GM19372 (cell line): ENCODE results near the gene ACAD11.
"Not testable (repeated sequence)": the region's sequence is repeated elsewhere in the genome, so short reads cannot be mapped to it uniquely, and the experiment has no call there.

ENCODE experiments used
- ATAC-seq: cut with Tn5 transposase; IDR thresholded peaks from one replicate; pipeline ENCODE4 v1.9.1; 2021; ENCODE audit warnings: mild to moderate bottlenecking, low read depth, moderate library complexity; ENCODE audit not compliant: unreplicated experiment

Gene ACAD11

DNA sequence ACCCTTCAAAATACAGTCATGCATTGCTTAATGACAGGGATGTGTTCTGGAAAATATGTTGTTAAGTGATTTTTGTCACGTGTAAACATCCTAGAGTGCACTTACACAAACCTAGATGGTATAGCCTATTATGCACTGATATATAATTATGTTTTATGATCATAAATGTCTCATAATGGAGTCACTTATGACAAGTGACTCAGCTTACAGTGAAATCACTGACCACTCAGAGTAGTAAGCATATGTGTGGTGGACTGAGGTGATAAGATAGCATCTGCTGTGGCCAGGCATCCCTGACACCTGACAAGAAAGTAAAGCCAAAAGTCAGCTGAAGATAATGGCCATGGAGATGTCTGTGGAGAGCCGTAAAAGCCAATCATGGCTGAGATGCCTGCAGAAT, 5.4 kb downstream of the ACAD11 start:
- ATAC-seq: no peak

DNA sequence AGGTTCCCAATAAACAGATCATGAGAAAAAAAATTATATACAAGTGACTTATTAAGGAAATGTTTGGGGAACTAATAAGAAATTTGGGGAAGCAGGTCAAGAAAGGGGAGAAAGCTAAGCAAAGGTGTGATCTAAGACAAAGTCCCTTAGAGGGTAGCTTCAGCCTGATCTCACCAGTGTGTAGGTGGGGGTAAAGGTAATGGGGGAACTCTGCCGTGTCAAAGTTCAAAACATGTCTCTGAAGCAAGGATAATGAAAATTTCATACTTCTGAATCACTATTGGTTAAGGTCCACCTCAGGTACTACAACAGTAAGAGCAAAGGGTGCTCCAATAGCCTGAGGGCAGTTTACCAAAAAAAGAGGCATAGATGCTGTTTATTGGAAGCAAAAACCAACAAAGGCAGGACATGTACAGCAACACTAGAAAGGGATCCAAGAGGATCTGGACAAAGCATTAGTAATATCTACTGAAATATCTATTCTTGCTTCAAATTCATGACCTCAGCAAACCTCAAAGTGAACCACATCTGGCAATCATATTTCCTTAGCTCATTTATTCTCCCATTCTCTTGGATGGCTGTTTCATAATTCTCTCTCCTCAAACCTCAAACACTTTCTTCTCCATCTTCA, 6.9 kb downstream of the ACAD11 start:
- ATAC-seq: no peak

DNA sequence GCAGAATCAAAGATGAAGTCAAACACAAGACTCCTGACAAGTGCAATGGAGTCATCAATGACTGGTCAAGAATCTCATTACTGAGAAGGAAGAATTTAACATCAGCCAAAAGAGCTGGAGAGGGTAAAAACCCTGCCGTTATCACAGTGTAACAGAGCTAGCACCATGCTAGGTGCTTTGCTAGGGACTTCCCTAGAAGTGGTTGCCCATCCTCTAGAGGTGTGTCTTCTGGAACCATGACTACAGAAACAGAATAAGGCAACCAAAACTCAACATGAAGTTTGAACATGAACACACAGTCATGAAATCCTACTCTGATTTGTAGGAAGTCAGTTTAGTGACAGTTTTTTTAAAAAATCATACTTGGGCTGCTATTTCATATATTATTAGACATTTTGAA, 9.5 kb downstream of the ACAD11 start:
- no peak for ATAC-seq

DNA sequence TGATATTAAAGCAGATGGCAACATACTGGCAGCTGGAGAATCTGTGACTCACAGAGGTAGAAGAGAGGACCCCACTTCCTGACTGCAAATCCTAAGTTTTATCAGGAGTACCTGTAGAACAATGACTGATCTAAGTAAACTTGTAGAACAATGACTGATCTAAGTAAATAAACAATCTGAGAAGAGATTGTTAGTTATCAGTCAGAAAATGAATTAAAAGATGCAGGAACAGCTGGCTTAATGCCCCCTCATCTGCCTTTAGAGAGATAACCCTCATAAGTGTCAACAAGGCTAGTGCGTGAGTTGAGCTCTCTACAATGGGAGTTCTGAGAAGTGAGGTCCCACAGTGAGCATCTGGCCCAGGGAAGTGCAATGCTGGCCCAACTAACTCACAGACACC, 14.6 kb downstream of the ACAD11 start:
- no peak for ATAC-seq

DNA sequence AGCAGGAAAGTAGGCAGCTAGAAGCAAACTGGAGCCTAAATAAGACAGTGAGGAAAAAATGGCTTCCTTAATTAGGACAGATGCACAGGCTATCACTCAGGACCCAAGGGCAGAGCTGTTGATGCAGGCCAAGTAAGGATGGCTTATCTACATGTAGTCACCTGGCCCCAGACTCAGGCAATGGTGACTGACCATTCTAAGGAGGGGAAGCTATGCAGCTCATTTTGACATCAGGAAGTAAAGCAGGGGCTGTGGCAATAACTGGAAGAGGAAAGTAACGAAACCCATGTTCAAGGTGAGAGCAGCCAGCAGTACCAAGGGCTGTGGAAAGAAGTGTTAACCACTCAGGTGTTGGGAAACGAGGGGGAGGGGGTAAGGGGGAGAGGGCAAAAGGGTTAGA, 16.2 kb downstream of the ACAD11 start:
- ATAC-seq: no peak

DNA sequence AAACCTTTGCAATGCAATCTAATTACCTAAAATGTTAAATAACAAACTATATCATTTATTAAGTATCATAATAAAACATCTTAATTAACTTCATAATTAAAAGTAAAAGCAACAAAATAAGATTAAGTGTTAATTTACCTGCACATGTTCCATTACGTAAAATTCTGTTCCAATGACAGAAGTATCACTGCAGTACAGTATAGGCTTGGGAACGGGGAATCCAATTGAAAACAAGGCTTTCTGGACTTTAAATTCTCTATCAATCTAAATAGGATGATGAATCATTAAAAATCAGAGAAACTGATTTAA, 17.1 kb downstream of the ACAD11 start:
- no peak for ATAC-seq

DNA sequence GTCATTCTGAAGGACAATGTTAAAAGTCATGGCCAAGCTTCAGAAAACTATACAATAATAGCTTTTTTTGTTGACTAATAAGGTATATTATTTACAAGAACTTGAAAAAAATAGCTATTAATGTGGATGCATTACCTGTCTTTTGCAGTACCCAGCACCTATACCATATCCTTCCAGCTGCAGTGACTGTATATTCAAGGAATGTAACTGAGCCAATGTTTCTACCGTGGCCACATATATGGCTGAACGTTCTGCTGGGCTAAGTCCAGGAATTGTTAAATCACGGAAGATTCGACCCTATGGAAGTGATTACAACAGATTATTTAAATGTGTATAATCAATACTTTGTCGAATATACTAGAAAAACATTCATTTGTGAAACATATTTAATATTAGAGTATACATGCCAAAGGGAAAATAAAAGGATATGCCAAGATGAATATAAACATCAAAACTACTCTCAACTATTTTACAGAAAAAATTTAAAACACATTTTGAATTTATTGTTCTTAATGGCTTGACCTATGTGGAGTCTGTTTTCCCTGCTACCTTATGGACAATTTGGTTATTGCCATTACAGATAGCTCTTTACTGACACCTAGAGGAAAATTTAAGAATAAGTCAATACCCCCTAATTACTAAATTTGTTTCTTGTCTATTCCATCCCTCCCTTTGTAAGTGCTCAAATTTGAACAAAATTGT, 17.6 kb downstream of the ACAD11 start:
- ATAC-seq: peak; percentile 53

DNA sequence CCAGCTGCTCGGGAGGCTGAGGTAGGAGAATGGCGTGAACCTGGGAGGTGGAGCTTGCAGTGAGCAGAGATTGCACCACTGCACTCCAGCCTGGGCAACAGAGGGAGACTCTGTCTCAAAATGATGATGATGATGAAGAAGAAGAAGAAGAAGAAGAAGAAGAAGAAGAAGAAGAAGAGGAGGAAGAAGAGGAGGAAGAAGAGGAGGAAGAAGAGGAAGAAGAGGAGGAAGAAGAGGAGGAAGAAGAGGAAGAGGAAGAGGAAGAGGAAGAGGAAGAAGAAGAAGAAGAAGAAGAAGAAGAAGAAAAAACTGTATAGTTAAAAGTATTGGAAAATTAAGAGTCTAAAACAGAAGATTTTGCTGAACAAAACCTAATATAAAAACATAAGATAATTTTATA, 18.2 kb downstream of the ACAD11 start:
- not testable (repeated sequence) for ATAC-seq

DNA sequence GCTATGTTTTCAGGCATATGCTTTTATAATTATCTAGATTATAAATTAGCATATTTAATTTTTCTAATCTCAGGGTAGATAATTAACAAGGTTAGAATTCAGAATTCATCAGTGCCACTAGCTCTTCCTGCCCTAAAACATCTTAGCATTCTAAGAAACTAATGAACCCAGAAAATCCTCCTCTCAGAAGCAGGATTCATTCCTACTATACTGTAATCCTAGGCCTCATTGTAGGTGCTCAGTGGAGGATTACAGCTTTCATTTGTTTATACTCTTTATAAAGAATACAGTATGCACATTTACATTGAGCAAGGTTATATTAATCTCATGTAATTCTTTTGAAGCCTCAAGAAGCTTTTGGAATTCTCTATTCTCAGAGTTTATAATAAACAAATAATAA, 20.9 kb downstream of the ACAD11 start:
- ATAC-seq: no peak

DNA sequence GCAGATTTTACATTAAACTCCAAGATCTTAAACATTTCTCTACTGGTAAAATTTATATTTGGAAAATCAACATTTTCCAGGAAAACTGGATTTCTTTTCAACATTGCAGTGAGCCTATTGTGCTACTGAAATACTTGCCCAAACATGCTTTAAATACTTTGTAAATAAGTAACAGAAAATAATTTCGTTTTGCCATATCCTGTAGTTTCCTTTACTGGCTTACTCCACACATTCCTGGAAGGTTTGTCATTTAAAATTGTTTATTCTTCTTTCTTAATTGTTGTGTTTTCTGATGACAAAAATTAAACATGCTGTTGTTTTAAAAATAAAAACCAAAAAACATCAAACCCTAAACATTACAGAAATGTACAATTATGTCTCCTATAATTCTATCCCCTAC, 22.0 kb downstream of the ACAD11 start:
- no peak for ATAC-seq

DNA sequence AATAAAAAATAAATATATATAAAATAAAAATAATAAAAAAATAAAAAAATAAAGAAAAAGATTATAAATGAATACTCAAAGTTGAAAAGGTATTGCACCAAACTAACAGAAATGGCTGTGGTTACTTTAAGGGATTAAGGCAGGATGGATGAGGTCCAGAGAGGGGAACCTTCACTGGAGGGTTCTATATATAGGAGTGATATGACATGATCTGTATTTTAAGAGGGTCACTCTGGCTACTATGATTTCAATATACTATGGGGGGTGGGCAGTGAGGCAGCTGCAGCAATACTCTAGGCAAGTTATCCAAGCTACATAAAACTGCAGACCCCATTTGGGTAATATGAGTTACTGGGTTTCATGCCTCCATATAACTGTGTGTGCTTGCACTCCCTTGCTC, 24.6 kb downstream of the ACAD11 start:
- ATAC-seq: no peak

DNA sequence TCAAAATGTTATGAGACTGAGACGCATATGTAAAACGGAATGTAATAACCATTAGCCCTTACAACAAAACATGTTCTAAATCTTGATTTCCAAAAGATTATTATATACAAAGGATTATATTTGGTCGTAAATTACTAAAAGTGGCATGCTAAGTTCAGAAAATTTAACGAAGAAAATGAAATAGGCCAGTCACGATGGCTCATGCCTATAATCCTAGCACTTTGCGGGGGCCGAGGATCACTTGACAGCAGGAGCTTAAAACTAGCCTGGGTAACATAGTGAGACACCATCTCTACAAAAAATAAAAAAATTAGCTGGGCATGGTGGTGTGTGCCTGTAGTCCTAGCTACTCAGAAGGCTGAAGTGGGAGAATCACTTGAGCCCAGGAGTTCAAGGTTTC, 29.0 kb downstream of the ACAD11 start:
- no peak for ATAC-seq

DNA sequence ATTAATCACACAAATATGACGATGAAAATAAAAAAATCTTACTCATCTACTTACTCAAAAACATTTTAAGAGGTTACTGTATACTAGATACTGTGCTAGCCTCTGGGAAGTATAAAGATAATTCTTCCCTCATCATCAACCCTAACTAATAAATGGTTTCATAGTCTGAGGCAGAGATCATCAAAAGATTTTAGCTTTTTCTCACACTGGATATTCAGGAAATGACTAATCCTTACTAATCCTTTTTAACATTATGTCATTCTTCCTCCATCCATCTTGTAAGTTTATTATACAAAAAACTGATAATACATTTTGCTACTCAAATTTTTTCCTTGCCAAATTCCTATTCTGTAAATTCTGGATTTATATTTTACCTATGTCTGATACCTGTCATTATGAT, 29.7 kb downstream of the ACAD11 start:
- ATAC-seq: no peak

DNA sequence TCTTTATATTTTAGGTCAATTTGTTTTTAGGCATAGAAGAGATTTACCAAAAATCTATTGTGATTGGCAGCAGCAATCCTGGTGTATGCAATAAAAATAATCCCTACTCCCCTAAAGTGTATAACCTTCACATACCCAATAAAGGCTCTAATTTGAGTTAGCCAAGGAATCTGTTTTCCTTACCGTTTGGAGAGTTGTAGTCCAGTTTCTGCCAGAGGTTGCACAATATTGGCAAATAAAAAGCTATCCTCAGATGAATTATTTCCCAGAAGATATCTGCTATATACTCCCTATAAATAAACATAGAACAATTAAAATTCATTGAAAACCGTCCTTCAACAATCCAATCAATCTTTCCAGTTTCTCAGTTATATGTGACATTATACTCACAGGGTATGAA, 31.5 kb downstream of the ACAD11 start:
- ATAC-seq: no peak

DNA sequence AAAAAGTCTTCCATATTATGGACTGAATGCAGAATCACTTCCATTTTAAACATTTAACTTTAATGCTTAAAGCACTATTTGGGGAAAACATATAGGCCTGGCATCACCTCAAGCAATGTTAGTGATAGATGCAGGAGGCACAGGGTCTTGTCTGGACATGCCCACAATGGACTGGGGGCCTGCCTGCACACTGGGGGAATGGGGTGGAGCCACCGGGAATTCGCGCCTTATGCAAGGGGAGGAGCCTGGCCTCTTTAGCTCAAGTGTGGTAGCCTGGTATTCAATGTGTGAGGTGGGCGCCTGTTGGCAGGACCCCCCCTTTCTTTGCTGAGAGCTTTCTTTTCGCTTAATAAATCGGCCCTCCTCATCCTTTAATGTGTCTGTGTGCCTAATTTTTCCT, 32.7 kb downstream of the ACAD11 start:
- ATAC-seq: no peak

DNA sequence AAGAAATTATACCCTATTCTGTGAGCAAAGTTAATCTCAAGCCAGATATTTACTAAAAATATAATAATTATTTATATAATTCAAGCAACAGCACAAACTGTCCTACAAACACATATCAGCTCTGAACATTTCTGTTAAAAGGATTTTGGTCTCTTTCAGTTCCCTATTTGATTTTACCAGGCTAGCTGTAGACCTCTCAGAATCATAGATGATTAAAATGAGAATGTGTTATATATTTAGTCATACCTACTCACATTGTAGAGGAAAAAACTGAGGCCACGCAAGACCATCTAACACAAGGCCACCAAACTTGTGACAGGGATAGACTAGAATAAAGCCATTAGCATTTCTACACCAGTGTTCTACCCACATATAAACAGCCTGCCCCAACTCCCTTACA, 34.0 kb downstream of the ACAD11 start:
- ATAC-seq: peak; percentile 89

DNA sequence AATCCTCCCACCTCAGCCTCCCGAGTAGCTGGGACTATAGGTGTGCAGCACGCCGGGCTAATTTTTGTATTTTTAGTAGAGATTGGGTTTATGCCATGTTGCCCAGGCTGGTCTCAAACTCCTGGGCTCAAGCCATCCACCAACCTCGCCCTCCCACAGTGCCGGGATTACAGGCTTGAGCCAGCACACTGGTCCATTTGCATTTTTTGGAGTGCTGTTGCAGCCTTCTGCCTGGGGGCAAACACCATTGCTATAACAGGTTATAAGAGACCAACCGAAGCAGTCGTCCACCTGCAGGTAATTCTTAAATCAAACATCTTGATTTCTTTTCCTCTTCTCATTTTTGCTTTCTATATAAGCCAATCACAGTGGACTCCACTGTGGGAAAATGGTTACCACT, 34.8 kb downstream of the ACAD11 start:
- no peak for ATAC-seq

DNA sequence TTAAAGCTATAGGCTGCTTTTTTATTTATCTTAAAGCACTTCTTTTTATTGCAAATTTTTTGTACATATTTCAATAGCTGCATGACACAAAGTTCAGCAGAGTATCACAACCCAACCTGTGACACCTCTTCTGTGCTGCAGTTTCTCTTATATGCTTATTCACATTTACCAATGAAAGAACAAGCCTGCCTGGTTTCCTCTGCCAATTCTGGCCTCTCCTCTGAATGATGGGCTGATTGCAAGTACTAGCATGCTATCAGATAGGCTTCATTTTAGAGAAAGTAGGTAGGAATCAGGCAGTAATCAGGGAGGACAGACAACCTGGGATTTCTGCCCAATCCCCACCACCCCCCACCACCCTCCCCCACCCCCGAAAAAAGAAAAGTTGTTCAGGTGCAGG, 36.0 kb downstream of the ACAD11 start:
- ATAC-seq: no peak

DNA sequence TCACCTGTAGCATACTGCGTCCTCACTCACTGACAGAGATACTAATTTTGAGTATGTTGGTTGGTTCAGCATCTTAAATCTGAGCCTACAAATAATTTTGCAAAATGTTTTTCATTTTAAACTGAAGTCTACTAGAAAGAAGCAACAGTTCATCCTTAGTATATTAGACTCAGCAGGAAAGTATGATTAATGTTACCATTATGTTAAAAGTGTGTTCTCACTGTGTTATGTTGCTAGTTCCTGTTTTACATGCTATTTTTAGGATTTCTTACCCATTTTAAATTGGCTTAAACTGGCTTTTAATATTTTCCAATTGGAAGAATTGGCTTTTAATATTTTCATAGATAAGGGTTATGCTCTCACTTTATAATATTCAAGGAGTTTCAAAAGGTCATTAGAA, 36.8 kb downstream of the ACAD11 start:
- no peak for ATAC-seq

DNA sequence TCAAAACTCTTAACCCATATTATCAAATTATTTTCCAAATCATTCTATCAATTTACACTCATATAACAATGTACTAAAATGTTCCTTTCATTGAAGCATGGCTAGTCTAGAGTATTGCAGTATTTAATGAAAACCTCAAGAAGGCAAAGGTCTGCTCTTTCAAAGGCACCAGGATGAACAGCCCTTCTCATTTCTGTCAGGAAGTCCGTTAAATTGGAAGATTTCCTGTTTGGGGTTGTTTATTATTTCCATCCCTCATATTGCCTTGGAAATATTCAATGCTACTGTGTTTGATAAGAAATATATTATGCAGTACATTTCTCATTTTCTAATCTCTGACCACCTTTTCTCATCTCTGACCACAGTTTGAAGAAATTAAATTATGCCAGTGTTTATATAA, 37.5 kb downstream of the ACAD11 start:
- no peak for ATAC-seq

DNA sequence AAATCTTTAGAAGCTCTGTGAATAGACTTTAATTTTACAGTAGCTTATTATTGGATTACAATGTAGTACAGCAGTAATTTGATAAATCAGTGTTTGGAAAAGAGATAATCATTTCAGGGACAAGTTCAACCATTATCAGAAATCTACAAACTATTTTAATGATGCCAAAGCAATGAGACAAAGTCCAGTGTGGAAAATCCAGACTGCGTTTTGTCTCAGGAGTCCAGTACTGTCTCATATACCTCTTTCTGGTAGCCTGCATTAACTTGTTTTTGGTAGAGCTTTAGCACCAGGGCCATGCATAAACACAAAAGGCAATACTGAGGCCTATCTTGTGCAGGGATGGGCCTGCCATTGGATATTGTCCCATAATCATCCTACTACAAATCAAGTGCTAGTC, 42.8 kb downstream of the ACAD11 start:
- no peak for ATAC-seq

DNA sequence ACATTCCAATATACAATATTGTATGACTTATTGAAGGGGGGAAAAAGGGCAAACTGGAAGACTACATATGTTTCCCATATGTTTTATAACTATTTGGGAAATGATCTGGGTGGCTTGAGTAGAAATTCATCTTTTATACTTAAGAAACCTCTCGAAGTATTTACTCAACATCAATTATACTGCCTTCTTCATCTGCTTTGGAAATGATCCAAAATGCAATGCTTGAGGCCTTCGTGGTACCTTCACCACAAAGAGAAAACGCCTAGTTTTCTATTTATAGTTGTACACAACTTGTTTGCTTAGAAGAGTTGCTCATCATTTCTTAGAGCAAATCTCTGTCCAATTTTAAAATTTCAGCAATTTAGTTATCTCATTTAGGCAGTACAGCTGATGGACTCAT, 43.7 kb downstream of the ACAD11 start:
- no peak for ATAC-seq

DNA sequence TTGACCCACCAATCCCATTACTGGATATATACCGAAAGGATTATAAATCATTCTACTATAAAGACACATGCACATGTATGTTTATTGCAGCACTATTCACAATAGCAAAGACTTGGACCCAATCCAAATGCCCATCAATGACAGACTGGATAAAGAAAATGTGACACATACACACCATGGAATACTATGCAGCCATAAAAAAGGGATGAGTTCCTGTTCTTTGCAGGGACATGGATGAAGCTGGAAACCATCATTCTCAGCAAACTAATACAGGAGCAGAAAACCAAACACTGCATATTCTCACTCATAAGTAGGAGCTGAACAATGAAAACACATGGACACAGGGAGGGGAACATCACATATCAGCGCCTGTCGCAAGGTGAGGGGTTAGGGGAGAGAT, 44.3 kb downstream of the ACAD11 start:
- not testable (repeated sequence) for ATAC-seq
